GM21717 (cell line): Measurements from ENCODE around the gene EFHC1.
A peak's percentile ranks its signal among the peaks of the same experiment; 100 is the strongest.
"Not testable (repeated sequence)": the region's sequence is repeated elsewhere in the genome, so short reads cannot be mapped to it uniquely, and the experiment has no call there.

Source experiments
- ATAC-seq: cut with Tn5 transposase; IDR thresholded peaks from one replicate; pipeline ENCODE4 v1.9.1; 2021; ENCODE audit warnings: mild to moderate bottlenecking, moderate library complexity; ENCODE audit not compliant: unreplicated experiment

The EFHC1 gene

DNA sequence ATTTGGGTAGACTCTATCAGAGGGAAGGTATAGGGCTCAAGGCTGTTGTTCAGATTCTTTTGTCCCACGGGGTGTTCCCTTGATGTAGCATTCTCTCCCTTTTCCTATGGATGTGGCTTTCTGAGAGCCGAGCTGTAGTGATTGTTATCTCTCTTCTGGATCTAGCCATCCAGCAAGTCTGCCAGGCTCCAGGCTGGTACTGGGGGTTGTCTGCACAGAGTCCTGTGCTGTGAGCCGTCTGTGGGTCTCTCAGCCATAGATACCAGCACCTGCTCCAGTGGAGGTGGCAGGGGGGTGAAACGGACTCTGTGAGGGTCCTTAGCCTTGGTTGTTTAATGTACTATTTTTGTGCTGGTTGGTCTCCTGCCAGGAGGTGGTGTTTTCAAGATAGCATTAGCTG lies 13.2 kb downstream of the EFHC1 start:
- not testable (repeated sequence) for ATAC-seq

DNA sequence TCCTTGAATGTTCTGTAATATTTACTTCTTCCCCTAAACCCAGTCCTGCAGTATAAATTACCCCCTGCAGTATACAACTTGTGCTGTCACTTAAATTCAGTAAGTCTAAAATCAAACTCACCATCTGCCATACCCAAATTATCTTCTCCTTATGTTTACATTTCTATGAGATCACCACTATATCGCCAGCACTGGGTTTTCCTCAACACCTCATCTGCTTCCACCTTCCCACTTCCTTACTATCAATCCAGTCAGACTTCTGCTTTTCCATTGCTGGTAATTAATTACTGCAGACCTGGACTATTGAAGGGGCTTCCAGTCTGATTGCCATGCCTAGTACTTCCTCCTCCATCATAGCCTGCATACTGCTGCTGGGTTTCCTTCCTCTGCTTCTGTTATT lies 15.2 kb downstream of the EFHC1 start:
- no peak for ATAC-seq

DNA sequence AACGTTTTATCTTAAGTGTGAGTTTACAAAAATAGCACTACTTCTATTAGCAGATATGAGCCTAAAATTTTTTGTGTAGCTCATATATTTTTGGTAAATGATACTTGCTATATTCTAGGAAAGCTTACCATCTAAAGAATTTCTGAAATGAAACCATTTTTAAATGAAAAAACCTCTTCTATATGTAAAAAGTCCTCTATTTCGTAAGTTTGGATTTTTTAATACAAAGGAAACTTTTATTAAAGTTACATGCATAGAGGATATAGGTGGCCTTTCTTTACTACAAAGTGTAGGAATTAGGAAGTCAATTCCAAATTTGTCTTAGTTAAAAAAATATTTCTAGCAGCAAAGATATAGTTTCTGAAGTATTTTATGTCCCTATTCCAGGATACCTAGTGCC lies 18.8 kb downstream of the EFHC1 start:
- no peak for ATAC-seq

DNA sequence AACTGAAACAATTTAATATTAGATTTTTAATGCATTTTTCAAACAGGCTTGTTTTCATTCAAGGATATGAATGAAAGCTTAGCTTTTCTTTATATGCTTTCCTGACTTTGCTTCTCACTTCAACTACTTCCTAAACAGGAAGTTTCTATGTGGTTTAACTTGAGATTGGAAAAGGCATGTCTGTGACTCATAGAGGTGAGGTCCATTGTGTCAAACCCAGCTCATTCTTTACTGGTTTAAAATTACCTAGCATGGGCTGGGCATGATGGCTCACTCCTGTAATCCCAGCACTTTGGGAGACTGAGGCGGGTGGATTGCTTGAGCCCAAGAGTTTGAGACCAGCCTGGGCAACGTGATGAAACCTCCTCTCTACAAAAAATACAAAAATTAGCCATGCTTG lies 34.4 kb downstream of the EFHC1 start:
- no peak for ATAC-seq

DNA sequence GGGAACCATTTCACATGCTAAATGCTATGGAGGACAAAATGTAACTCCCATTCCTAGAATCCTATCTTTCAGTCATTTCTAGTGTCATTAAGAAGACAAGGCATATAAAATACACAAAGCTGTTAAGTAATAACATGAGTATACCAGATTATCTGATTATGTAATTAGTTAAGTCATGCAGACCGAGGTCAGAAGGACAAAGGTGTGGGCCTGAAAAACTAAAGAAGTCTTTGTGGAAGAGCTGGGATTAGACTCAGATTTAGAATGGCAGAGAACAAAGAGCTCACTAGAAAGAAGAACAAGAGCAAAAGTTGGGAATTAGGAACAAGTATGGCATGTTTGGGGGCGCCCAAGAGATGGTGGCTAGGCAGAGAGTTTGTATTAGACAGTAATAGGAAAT lies 37.0 kb downstream of the EFHC1 start:
- no peak for ATAC-seq

DNA sequence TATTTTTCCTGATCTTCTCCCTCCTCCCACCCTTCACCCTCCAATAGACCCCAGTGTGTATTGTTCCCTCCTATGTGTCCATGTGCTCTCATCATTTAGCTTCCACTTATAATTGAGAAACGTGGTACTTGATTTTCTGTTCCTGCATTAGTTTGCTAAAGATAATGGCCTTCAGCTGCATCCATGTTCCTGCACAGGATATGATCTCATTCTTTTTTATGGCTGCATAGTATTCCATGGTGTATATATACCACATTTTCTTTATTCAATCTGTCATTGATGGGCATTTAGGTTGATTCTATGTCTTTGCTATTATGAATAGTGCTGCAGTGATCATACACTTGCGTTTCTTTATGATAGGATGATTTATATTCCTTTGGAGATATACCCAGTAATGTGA lies 41.1 kb downstream of the EFHC1 start:
- not testable (repeated sequence) for ATAC-seq

DNA sequence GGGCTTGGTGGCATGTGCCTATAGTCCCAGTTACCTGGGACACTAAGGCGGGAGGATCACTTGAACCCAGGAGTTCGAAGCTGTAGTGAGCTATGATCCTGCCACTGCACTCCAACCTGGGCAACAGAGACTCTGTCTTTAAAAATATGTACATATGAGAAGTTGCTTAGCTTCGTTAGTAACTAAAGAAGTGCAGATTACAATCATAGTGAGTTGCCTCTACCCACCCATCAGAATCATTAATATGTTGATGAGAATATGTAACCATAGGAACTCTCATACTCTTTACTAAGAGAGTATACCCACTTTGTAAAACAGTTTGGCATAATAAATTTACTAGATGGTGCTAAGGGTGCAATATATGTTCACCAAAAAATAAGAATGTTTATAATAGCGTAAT lies 54.0 kb downstream of the EFHC1 start:
- no peak for ATAC-seq

DNA sequence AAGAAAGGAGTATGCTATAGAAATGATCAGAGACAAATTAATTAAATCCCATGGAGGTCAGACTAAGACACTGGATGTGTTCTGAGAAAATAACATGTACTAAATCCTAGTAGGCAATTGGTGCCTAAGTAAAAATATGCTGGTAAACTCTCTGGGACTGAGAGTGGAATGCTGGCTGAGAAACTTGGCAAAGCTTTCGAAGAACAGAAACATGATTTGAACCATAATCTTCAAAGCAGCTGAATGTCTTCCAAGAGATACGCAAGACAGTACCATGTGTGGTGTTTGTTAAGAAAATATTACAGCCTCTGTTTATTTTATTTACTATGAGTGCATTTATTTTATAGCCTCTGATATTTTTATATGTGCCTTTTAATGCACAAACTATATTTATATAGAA lies 55.2 kb downstream of the EFHC1 start:
- no peak for ATAC-seq

DNA sequence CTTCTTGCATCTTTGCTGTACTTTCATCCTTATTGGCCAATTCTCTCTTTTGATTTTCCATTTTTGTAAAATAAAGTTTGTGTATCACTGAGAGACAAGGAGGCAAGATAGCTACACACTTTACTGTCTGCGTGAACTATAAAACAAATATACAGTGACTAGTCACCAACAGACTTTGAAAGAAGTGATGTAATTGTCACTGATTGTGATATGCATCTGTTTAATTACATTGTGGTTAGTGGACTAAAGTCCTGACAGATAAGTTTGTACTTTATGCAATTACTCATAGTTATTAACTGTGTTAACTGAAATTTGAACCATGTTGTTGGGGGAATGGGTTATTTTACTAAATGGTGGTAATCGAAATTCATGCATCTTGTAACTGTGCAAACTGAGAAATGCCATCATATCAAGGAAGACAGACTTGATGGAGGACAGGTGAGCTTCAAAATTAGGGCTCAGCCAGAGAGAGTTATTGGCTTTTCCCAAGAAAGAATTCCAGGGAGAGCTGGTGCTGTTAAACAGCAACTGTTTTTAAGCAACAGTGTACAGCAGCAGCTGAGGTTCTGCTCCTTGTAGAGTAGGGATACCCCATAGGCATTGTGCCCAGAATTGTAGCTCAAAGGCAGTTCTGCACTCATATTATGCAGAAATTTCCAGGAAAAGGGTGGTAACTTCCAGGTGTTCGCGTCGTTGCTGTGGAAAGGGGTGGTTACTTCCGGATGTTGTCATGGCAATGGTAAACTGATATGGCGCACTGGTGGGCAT lies 62.9 kb downstream of the EFHC1 start:
- ATAC-seq = no peak

DNA sequence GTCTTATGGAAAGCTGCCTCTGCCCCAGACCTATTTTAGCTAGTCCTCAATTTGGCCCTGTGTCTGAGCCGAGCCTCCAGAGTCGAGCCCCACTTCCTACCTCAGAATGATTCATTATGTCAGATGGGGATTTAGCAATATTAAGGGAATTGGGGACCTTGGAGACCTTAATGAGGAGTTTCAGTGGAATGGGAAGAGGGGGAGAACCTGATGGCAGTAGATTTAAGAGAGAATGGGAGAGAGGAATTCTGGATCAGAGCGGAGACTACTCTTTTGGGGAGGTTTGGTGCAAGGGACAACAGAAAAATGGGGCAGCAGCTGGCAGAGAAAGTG lies 63.5 kb downstream of the EFHC1 start:
- ATAC-seq = no peak

DNA sequence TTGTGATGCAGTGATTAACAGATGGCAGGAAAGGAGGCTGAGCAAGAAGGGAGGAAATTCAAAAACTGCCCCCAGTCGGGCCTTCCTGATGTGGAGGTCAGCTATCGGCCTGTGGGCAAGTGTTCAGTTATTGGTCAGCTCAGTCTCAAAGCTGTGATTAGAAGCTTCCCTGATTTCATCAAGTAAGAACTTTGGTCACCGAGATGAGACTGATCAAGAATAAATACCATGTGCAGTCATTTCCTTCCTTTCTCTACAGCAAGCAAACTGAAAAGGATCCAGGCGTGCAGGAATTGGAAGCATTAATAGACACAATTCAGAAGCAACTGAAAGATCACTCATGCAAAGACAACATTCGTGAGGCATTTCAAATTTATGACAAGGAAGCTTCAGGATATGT lies 69.7 kb downstream of the EFHC1 start:
- ATAC-seq = no peak

DNA sequence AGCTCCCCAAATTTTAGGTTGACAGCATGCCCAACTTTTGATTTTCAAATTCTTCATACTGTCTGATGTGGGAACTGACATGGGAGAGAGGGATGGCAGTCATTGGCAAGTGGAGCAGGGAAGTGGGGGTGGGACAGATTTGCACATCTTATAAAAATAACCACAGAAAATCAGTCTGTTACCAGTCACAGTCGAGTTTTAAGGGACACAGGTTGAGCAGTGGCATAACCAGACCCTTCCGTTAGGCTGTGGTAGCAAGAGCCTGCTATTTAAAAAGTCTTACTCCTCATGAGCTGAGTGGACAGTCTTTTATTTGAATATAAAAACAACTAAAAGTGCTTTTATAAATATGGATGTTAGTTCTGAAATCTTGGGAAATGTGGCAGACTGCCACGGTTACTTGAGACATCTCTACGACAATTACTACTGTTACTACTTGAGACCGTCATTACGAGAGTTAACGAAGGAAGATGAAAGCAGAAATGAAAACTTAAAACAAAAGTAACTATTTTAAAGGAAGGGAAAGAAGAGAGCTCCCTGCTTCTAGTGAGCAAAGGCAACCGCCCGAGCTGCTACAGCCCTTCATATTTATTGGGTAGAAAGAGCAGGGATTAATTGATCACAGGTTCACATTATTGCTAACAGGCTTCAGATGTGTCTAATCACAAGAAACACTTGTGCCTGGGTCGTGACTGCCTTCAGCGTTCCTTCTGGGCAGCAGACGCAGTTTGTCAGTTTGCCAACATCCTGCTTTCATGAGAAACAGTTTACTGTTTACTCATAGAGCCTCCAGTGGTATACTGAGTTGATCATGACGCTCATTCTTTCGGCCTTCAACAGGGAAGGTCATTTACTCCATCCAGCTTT lies 71.3 kb downstream of the EFHC1 start:
- ATAC-seq = peak; percentile 61

DNA sequence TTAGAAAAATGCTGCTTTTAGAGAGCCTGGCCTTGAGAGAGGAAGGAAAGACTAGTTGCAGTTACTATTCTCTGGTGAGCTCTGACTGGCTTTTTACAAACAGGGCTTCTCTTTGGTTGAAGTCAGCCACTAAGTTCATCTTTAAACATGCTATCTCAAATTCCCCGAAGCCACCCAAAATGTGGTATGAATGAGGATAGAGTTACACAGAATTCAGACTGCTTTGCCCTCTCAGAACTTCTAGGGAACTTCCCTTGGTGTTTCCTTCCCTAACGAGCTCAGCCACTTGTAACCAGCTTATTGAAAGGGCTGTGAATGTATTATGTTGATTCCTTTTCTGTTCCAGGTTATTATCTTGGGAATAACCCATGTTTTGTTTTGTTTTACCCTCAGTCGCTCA lies 73.5 kb downstream of the EFHC1 start:
- no peak for ATAC-seq

DNA sequence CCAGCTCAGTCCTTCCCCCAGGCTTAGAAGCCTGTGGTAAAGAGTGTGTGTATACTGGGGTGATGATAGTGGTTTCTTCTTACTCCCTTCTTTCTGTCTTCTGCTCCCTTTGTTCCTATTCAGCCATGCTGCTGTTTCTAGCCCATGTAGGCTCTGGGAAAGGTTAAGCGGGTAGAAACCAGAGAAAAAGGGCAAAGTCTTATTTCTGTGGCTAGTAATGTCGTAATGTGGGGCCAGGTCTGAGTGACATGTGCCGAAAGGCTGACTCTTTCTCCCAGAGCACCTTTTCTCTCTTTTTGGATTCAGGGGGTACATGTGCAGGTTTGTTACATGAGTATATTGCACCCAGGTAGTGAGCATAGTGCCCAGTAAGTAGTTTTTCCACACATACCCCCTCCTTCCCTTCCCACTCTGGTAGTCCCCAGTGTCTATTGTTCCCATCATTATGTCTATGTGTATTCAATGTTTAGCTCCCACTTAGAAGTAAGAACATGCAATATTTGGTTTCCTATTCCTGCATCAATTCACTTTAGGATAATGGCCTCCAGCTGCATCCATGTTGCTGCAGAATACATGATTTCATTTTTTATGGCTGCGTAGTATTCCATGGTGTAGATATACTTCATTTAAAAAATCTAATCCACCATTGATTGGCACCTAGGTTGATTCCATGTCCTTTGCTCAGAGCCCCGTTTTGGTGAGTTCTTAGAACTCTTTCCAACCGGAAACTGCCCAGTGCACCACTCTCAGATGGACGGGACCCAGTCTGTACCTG lies 74.3 kb downstream of the EFHC1 start:
- ATAC-seq = no peak

DNA sequence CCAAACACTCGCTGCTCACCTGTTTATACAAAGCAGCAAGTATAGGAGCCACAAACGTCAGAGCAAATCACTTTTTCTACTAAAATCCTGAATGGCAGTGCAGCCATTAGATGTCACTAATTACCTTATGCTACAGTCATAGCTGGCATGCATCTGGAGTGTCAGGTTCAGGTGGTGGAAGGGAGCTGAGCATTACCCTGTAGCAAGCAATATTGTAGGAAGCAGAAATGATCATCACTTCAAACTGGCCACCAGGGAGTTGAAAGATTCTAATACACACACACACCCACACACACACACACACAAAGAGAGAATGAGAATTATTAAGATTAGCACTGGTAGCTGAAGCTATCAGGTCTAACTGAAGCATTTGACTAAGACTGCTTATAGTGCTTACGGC lies 75.8 kb downstream of the EFHC1 start:
- no peak for ATAC-seq

DNA sequence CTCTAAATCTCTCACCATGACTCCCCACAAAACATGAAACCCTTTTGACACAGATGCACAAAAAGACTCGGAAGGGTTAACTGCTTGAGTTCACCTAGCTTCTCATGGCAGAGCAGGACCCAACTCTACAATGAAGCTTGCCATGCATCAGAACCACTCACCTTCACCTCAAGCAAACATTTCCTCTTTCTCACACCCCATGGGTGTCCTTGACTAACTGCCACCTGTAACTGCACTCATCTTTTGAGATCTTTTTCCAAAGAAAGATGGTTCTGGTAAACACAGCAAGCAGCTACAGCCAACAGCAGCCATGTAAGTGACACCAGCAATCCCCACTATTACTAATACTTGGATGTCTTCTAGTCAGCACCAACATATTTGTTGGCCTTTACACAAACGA lies 76.5 kb downstream of the EFHC1 start:
- ATAC-seq = no peak

DNA sequence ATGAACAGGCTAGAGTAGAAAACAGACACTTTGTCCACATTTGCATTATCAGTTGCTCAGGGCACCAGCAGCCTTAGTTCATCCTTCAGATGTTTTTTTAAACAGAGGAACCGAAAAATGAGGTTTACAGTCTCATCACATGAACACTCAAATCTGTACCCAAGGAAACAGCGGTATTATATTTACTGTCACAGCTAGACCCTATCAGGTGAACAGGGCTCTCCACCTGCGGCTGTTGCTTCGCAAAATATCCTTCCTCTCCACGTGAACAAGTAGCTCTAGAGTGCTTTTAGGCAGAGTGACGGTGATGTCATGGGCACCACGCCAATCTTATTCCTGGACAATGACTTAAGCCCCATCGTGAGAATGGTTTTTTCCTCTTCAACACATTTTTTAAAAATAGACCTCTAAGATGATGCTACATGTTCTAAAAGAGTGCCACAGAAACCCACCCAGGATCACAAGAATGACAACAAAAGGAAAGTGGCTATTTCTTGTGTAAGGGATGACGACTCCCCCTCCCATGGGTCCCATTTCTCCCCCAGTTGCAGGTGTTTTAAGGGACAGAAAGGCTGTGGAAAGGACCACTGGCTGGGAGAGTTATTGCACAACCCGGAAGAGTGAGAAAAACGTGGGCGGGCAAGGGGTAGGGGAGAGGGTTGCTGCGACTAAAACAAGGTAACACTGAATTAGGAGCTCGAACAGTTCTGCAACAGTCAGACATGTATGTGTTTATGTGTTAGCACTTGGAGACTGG lies 77.7 kb downstream of the EFHC1 start:
- peak; percentile 76 for ATAC-seq

DNA sequence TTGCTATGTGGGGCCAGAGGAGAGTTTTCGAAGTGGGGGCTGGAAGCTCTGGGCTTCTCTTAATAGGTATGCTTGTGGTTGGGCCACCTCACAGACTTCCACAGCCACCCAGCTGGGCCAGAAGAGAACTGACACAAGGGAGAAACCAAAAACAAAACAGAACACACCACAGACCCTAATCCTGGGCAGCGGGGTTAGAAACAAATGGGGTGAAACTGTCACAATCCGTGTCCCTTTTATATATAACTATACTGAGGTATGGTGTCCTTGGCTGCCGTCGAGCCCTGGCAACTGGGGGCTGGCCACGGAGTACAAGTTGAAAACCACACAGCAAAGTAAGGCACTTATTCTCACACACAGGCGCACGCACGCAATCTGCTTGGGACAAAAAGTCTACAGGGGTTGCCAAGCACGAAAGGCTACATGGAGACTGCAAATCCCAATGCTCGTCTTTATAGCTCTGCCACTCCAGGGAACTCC lies 78.4 kb downstream of the EFHC1 start:
- peak; percentile 60 for ATAC-seq

DNA sequence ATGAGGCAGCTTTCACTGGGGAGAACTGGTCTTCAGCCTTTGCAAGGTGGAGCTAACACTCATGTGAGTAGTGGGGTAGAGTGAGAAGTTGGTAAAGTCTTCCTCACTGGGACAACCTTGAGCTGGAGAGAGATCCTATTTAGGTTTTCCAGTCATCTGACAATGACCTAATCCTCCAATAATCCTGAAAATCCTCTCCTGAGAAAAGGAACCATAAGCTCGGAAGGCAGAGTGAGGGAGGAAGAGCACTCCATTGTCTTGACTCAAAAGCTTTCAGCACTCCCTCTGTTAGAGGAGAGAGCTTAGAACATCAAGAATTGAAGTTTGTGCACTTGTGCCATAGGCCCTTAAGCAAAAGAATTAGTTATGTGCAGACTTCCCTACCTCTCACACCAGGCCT lies 78.9 kb downstream of the EFHC1 start:
- no peak for ATAC-seq

DNA sequence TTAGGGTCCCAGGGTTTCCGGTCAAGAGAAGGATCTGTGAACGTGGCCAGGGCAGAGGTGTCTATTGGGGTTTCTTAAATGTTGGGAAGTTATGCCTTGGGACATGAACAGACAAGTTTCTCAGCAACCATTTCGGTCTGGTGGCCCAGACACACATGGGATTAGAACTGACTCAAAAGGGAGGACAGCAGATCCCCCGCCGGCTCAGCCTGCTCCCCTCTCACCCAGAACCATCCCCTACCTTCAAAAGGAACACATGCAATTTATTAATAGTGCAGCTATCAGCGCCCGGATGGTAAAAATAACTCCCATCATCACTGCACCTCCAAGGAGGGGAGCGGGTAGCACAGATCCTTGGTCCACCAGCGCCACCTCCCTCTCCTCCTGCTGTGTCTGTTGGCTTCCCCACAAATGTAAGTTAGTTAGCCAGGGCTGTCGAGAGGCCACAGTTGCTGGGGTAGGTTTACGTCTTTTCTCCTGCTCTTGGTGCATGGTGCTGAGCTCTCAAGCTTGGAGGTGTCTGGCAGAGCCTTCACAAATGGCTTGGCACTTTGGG lies 79.6 kb downstream of the EFHC1 start:
- no peak for ATAC-seq
